Nephron (organoid): ENCODE data around the gene UVRAG.

Experiments used
- H3K27ac Mint-ChIP-seq, 3 experiments: 2 replicates each; pipeline ENCODE4 v1.8.0; 2020; ENCODE audit warnings: mixed read lengths in 3 of 3, mild to moderate bottlenecking in 2 of 3, moderate library complexity in 1 of 3
- H3K27me3 Mint-ChIP-seq: 2 replicates; pipeline ENCODE4 v1.8.0; 2021; ENCODE audit warnings: low read depth, mild to moderate bottlenecking, moderate library complexity, mixed read lengths
- H3K36me3 Mint-ChIP-seq: 2 replicates; pipeline ENCODE4 v1.8.0; 2020; ENCODE audit warnings: low read depth, mixed read lengths
- H3K4me1 Mint-ChIP-seq: 2 replicates; pipeline ENCODE4 v1.8.0; 2020; ENCODE audit warnings: mixed read lengths
- H3K4me3 Mint-ChIP-seq, 3 experiments: 2 replicates each; pipeline ENCODE4 v1.8.0; 2020; ENCODE audit warnings: mild to moderate bottlenecking in 3 of 3, mixed read lengths in 3 of 3, moderate library complexity in 2 of 3
- H3K9me3 Mint-ChIP-seq: 2 replicates; pipeline ENCODE4 v1.8.0; 2020; ENCODE audit warnings: mixed read lengths
- CTCF ChIP-seq, 3 experiments: fragments of 200-600 bp; sonication (generic); IDR thresholded peaks; one replicate each; pipeline ENCODE4 v1.5.0; 2021; ENCODE audit warnings: antibody characterized with exemption in 3 of 3; ENCODE audit not compliant: unreplicated experiment in 3 of 3

Gene UVRAG

GRCh38 chr11:75896843-75897419, 81.9 kb downstream of the UVRAG start:
- H3K4me1 Mint-ChIP-seq: peaks cover 17% of the 10 kb centered on the region
- no peak overlapping the region for H3K4me3 Mint-ChIP-seq
- H3K27ac Mint-ChIP-seq: no peak overlapping the region

GRCh38 chr11:75898871-75899270, 83.9 kb downstream of the UVRAG start:
- Mint-ChIP-seq H3K4me1 (peaks cover 23% of the 10 kb centered on the region), H3K9me3 (no peaks in the 10 kb centered on the region), H3K4me3 (no peak overlapping the region), H3K27ac (no peak overlapping the region), H3K27me3 (no peaks in the 10 kb centered on the region), H3K36me3 (no peaks in the 10 kb centered on the region)
- TF ChIP-seq CTCF (IDR thresholded peaks at IDR 0.05; ENCODE audit: unreplicated experiment in 3 of 3): no peak

More at GRCh38 chr11:75896843-75897419, 81.9 kb downstream of the UVRAG start:
- Mint-ChIP-seq H3K27me3 (no peaks in the 10 kb centered on the region), H3K36me3 (peaks cover 8% of the 10 kb centered on the region), H3K9me3 (no peaks in the 10 kb centered on the region)
- TF ChIP-seq CTCF (IDR thresholded peaks at IDR 0.05; ENCODE audit: unreplicated experiment in 3 of 3): peak; percentile 64 to 83 (median 69)

GRCh38 chr11:75899806-75900205, 84.8 kb downstream of the UVRAG start:
- Mint-ChIP-seq H3K36me3 (no peaks in the 10 kb centered on the region), H3K27me3 (no peaks in the 10 kb centered on the region), H3K4me3 (no peak overlapping the region), H3K9me3 (no peaks in the 10 kb centered on the region), H3K27ac (peak overlapping the region in 1 of 3 experiments; percentile 21), H3K4me1 (peaks cover 23% of the 10 kb centered on the region)
- no peak for TF ChIP-seq CTCF (IDR thresholded peaks at IDR 0.05; ENCODE audit: unreplicated experiment in 3 of 3)

GRCh38 chr11:75900848-75901247, 85.8 kb downstream of the UVRAG start:
- Mint-ChIP-seq H3K36me3 (no peaks in the 10 kb centered on the region), H3K27ac (no peak overlapping the region), H3K4me1 (peaks cover 23% of the 10 kb centered on the region), H3K4me3 (no peak overlapping the region), H3K27me3 (no peaks in the 10 kb centered on the region), H3K9me3 (no peaks in the 10 kb centered on the region)
- TF ChIP-seq CTCF (IDR thresholded peaks at IDR 0.05; ENCODE audit: unreplicated experiment in 3 of 3): no peak

- Mint-ChIP-seq H3K27ac (no peak overlapping the region), H3K36me3 (no peaks in the 10 kb centered on the region), H3K4me3 (no peak overlapping the region), H3K27me3 (no peaks in the 10 kb centered on the region), H3K4me1 (peaks cover 18% of the 10 kb centered on the region), H3K9me3 (no peaks in the 10 kb centered on the region)
- no peak for TF ChIP-seq CTCF (IDR thresholded peaks at IDR 0.05; ENCODE audit: unreplicated experiment in 3 of 3)
Observed at GRCh38 chr11:75902631-75903030, 87.6 kb downstream of the UVRAG start.

- Mint-ChIP-seq H3K9me3 (no peaks in the 10 kb centered on the region), H3K27ac (no peak overlapping the region), H3K27me3 (no peaks in the 10 kb centered on the region), H3K36me3 (no peaks in the 10 kb centered on the region), H3K4me1 (peaks cover 18% of the 10 kb centered on the region), H3K4me3 (no peak overlapping the region)
- no peak for TF ChIP-seq CTCF (IDR thresholded peaks at IDR 0.05; ENCODE audit: unreplicated experiment in 3 of 3)
Observed at GRCh38 chr11:75903276-75903675, 88.3 kb downstream of the UVRAG start.
